Progenitor cell of endocrine pancreas (in vitro differentiated cells): ENCODE results near the gene PCBP4. TPM values are rescaled to one million over a fixed set of nuclear protein-coding genes. Genes with fewer than 3 reads are reported as not detected.

Source experiments
- DNase-seq: peaks from one replicate; pipeline ENCODE4 v3.0.0; 2021; ENCODE audit warnings: low spot score; ENCODE audit not compliant: unreplicated experiment
- H3K27ac Mint-ChIP-seq: 2 replicates; pipeline ENCODE4 v1.8.0; 2021; ENCODE audit warnings: mild to moderate bottlenecking, moderate library complexity, mixed read lengths
- H3K27me3 Mint-ChIP-seq: 2 replicates; pipeline ENCODE4 v1.8.0; 2021; ENCODE audit warnings: mixed read lengths
- H3K36me3 Mint-ChIP-seq: 2 replicates; pipeline ENCODE4 v1.8.0; 2022; ENCODE audit warnings: mixed read lengths; ENCODE audit not compliant: insufficient read depth
- H3K4me1 Mint-ChIP-seq: 2 replicates; pipeline ENCODE4 v1.8.0; 2021; ENCODE audit warnings: low read depth, mixed read lengths
- H3K4me3 Mint-ChIP-seq: 2 replicates; pipeline ENCODE4 v1.8.0; 2021; ENCODE audit warnings: low read depth, mild to moderate bottlenecking, moderate library complexity, mixed read lengths
- H3K9me3 Mint-ChIP-seq: 2 replicates; pipeline ENCODE4 v1.8.0; 2021; ENCODE audit warnings: low read depth, mixed read lengths
- total RNA-seq: library from RNA; stranded (reverse); gene quantifications from 2 replicates; pipeline ENCODE4 v1.2.1, GENCODE V29; 2021
- TF ChIP-seq, protein P1 (sequence below): fragments of 200-600 bp; sonication (generic); IDR thresholded peaks from one replicate; pipeline ENCODE4 v1.5.0; 2021; ENCODE audit warnings: antibody characterized with exemption, mild to moderate bottlenecking; ENCODE audit not compliant: unreplicated experiment

Gene PCBP4
- total RNA-seq, 1 donor from 2014 or later = 160 TPM

GRCh38 chr3:51953445-51953844 is 13.8 kb downstream of the PCBP4 start:
- no peak for DNase-seq
- Mint-ChIP-seq H3K4me3 (no peak overlapping the region), H3K4me1 (no peaks in the 10 kb centered on the region), H3K27ac (no peak overlapping the region), H3K27me3 (peaks cover 43% of the 10 kb centered on the region), H3K9me3 (no peaks in the 10 kb centered on the region), H3K36me3 (peaks cover 3% of the 10 kb centered on the region)
- TF ChIP-seq, protein P1, sequence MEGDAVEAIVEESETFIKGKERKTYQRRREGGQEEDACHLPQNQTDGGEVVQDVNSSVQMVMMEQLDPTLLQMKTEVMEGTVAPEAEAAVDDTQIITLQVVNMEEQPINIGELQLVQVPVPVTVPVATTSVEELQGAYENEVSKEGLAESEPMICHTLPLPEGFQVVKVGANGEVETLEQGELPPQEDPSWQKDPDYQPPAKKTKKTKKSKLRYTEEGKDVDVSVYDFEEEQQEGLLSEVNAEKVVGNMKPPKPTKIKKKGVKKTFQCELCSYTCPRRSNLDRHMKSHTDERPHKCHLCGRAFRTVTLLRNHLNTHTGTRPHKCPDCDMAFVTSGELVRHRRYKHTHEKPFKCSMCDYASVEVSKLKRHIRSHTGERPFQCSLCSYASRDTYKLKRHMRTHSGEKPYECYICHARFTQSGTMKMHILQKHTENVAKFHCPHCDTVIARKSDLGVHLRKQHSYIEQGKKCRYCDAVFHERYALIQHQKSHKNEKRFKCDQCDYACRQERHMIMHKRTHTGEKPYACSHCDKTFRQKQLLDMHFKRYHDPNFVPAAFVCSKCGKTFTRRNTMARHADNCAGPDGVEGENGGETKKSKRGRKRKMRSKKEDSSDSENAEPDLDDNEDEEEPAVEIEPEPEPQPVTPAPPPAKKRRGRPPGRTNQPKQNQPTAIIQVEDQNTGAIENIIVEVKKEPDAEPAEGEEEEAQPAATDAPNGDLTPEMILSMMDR = no peak

DNA sequence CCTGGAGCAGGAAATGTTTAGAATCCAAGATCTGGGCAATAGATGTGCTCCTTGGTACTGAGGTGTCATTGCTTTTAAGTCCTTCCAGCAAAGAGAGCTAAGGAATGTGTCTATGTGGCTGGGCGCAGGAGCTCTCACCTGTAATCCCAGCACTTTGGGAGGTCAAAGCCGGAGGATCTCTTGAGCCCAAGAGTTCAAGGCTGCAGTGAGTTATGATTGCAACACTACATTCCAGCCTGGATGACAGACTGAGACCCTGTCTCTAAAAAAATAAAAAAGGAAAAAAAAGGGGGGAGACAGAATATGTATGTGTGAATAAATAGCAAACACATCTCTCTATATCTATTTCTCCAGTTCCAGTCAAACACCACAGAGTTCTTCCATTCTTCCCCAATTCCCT is 16.4 kb downstream of the PCBP4 start:
- H3K27ac Mint-ChIP-seq = no peak overlapping the region
- peaks cover 43% of the 10 kb centered on the region for H3K27me3 Mint-ChIP-seq
- TF ChIP-seq, protein P1 = no peak
- no peak for DNase-seq
- no peaks in the 10 kb centered on the region for H3K36me3 Mint-ChIP-seq
- no peak overlapping the region for H3K4me3 Mint-ChIP-seq
- H3K9me3 Mint-ChIP-seq = no peaks in the 10 kb centered on the region
- no peaks in the 10 kb centered on the region for H3K4me1 Mint-ChIP-seq

DNA sequence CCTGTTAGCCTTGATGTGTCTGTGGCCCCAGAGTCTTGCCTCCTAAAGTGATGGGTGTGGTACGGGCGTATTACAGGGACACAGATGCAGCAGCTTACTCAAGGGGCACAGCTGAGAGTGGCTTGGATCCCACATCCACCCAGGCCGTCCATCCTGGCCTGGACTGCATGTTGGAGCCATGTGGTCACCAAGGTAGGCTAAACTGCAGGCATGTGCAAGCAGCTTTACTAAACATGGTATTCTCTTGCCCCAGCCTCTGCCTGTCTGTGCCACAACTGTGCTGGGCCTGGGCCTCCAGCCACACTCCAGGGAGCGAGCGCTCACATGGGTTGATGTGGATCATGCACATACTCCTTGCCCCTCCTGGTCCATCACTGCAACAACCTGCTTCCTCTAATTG is 18.1 kb downstream of the PCBP4 start:
- TF ChIP-seq, protein P1 = no peak
- Mint-ChIP-seq H3K36me3 (no peaks in the 10 kb centered on the region), H3K9me3 (no peaks in the 10 kb centered on the region), H3K4me3 (no peak overlapping the region), H3K27ac (no peak overlapping the region), H3K27me3 (peaks cover 32% of the 10 kb centered on the region), H3K4me1 (no peaks in the 10 kb centered on the region)
- DNase-seq = no peak

DNA sequence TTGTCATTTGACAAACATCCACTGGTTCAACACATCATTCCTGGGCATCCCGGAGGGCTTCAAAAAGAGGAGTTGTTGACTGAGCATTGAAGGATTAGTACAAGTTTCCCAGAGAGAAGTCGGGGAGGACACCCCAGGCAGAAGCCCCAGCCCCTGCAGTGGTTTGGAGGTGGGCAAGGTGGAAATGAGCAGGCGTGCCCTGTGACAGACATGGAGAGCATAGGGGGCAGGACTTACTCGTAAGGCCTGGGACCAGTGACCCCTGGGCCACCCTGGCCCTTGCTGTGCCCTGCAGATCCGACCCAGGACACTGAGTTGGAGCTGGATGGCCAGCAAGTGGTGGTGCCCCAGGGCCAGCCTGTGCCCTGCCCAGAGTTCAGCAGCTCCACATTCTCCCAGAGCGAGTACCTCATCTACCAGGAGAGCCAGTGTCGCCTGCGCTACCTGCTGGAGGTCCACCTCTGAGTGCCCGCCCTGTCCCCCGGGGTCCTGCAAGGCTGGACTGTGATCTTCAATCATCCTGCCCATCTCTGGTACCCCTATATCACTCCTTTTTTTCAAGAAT is 19.2 kb downstream of the PCBP4 start:
- TF ChIP-seq, protein P1 = no peak
- Mint-ChIP-seq H3K9me3 (no peaks in the 10 kb centered on the region), H3K4me3 (no peak overlapping the region), H3K4me1 (no peaks in the 10 kb centered on the region), H3K27me3 (peaks cover 22% of the 10 kb centered on the region), H3K36me3 (no peaks in the 10 kb centered on the region), H3K27ac (no peak overlapping the region)
- no peak for DNase-seq

GRCh38 chr3:51947215-51947900 is 19.9 kb downstream of the PCBP4 start:
- no peak overlapping the region for H3K27ac Mint-ChIP-seq
- H3K27me3 Mint-ChIP-seq = peaks cover 18% of the 10 kb centered on the region
- TF ChIP-seq, protein P1 = no peak

More at GRCh38 chr3:51947215-51947900, 19.9 kb downstream of the PCBP4 start:
- no peak for DNase-seq
- Mint-ChIP-seq H3K9me3 (no peaks in the 10 kb centered on the region), H3K4me3 (no peak overlapping the region), H3K4me1 (peaks cover 2% of the 10 kb centered on the region), H3K36me3 (no peaks in the 10 kb centered on the region)
